ENCODE measurements around the gene ADAP1.

ADAP1 gene

GRCh38 chr7:932651-932975 lies 21.9 kb downstream of the ADAP1 start:
- Histone ChIP-seq H3K27ac (ENCODE audit: extremely low read depth, low read depth, low read length) (no peak overlapping the region), H3K4me1 (ENCODE audit: control insufficient read depth, insufficient read depth, low read length) (no peaks in the 10 kb centered on the region), H3K4me3 (ENCODE audit: low read depth, low read length) (no peak overlapping the region), H3K36me3 (ENCODE audit: control insufficient read depth in 2 of 2, insufficient read depth in 1 of 2, low read length in 2 of 2) (no peaks in the 10 kb centered on the region; a peak in 1 of 3 replicates), H3K9me3 (ENCODE audit: control insufficient read depth, insufficient read depth, low read depth, low read length) (no peaks in the 10 kb centered on the region)
- ChIA-PET POLR2A (no interaction called here), CTCF (no interaction called here)
- TF ChIP-seq ZNF280C (tag by site-specific recombination; IDR thresholded peaks at IDR 0.05), result no peak
- no peak for TF ChIP-seq ZNF324 (tag by site-specific recombination; IDR thresholded peaks at IDR 0.05)
- no peak for TF ChIP-seq ZNF629 (tag by site-specific recombination; IDR thresholded peaks at IDR 0.05)
- TF ChIP-seq ZNF529 (tag by site-specific recombination; IDR thresholded peaks at IDR 0.05; ENCODE audit: insufficient replicate concordance), result no peak
- TF ChIP-seq ATF2 (tag by site-specific recombination; IDR thresholded peaks at IDR 0.05; ENCODE audit: low read depth), result no peak
- TF ChIP-seq ZSCAN30 (tag by site-specific recombination; IDR thresholded peaks at IDR 0.05), result no peak
- no peak for TF ChIP-seq ZNF133 (tag by site-specific recombination; IDR thresholded peaks at IDR 0.05)
- no peak for TF ChIP-seq ZNF211 (tag by site-specific recombination; IDR thresholded peaks at IDR 0.05; ENCODE audit: low read depth)
- TF ChIP-seq, protein P1, sequence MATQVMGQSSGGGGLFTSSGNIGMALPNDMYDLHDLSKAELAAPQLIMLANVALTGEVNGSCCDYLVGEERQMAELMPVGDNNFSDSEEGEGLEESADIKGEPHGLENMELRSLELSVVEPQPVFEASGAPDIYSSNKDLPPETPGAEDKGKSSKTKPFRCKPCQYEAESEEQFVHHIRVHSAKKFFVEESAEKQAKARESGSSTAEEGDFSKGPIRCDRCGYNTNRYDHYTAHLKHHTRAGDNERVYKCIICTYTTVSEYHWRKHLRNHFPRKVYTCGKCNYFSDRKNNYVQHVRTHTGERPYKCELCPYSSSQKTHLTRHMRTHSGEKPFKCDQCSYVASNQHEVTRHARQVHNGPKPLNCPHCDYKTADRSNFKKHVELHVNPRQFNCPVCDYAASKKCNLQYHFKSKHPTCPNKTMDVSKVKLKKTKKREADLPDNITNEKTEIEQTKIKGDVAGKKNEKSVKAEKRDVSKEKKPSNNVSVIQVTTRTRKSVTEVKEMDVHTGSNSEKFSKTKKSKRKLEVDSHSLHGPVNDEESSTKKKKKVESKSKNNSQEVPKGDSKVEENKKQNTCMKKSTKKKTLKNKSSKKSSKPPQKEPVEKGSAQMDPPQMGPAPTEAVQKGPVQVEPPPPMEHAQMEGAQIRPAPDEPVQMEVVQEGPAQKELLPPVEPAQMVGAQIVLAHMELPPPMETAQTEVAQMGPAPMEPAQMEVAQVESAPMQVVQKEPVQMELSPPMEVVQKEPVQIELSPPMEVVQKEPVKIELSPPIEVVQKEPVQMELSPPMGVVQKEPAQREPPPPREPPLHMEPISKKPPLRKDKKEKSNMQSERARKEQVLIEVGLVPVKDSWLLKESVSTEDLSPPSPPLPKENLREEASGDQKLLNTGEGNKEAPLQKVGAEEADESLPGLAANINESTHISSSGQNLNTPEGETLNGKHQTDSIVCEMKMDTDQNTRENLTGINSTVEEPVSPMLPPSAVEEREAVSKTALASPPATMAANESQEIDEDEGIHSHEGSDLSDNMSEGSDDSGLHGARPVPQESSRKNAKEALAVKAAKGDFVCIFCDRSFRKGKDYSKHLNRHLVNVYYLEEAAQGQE (tag by site-specific recombination; IDR thresholded peaks at IDR 0.05), result no peak
- no peak for TF ChIP-seq ZNF777 (tag by site-specific recombination; IDR thresholded peaks at IDR 0.05; ENCODE audit: borderline replicate concordance)

DNA sequence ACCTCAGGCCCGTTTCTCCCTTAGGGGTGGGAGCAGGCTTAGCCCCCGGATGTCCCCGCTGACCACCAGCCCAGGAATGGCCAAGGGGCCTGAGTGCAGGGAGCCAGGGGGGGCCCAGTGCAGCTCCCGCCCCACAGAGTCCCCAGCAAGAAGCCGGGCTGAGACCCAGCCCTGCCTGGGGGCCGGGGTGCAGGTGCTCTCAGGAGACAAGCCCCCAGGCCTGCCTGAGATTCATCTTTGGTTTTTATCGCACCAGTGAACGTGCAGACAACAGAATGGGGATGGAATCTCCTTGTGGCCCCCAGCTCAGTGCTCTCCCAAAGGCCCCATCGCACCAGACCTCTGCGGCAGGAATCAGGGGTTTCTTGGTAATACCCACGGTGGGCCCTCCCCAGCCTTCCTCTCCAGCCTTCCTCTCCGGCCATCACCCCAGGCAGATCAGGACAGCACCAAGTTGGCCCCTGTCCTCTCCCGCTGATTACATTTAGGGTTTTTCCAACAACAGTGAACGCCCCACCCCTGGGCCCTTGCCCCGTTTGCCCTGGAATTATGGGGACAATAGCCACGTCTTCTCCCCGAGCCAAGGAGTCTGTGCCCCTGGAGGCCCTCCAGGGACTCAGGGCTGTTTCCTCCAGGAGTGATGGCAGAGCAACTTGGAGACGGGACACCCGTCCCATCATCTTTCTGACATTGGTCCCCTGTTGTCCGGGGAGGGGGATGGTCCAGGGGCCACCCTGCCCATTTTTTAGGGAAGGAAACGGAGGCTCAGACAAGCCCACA lies 22.4 kb downstream of the ADAP1 start:
- Histone ChIP-seq H3K4me3 (ENCODE audit: low read depth, low read length) (no peak overlapping the region), H3K27ac (ENCODE audit: extremely low read depth, low read depth, low read length) (no peak overlapping the region), H3K36me3 (ENCODE audit: control insufficient read depth in 2 of 2, insufficient read depth in 1 of 2, low read length in 2 of 2) (no peaks in the 10 kb centered on the region; a peak in 1 of 3 replicates), H3K9me3 (ENCODE audit: control insufficient read depth, insufficient read depth, low read depth, low read length) (no peaks in the 10 kb centered on the region), H3K4me1 (ENCODE audit: control insufficient read depth, insufficient read depth, low read length) (no peaks in the 10 kb centered on the region)
- ChIA-PET POLR2A (no interaction called here), CTCF (no interaction called here)
- TF ChIP-seq ZBTB49 (tag by site-specific recombination; IDR thresholded peaks at IDR 0.05; ENCODE audit: low read depth) (no peak), TSHZ1 (tag by site-specific recombination; IDR thresholded peaks at IDR 0.05; ENCODE audit: borderline replicate concordance) (no peak), PATZ1 (tag by site-specific recombination; IDR thresholded peaks at IDR 0.05) (no peak), ZNF792 (tag by site-specific recombination; IDR thresholded peaks at IDR 0.05) (no peak), ATF2 (tag by site-specific recombination; IDR thresholded peaks at IDR 0.05; ENCODE audit: low read depth) (no peak)
